ENCODE data around the gene HIGD1A. TPM values are rescaled to one million over a fixed set of nuclear protein-coding genes. Genes with fewer than 3 reads are reported as not detected.
A peak's percentile ranks its signal among the peaks of the same experiment; 100 is the strongest.

The HIGD1A gene
- total and polyA plus RNA-seq, 8 donors: 62.0 to 413 (median 189) TPM

DNA sequence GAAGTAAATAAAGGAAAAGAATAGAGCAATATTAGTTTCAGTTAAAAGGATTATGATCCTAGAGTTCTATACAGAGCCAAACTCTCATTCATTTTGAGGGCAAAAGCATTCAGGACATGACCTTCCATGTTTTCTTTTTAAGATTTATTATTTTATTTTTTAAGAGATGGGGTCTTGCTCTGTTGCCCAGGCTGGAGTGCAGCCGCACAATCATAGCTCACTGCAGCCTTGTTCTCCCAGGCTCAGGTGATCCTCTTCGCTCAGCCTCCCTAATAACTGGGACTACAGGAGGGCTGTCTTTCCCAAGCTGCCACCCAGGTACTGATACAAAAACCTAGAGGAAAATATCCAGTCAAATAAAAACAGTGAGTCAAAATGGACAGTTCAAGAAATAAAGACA, 17.7 kb downstream of the HIGD1A start:
- WGBS, 5 donors: 93 to 100% (median 99%) methylated on average over 2 of the region's 2 CpGs
- intact Hi-C loops (cut with DNase I; ENCODE audit: low total_unique reads): no loop called here
- TF ChIP-seq POLR2A (IDR thresholded peaks at IDR 0.05): no peak
- no peak for TF ChIP-seq EP300 (IDR thresholded peaks at IDR 0.05)
- TF ChIP-seq CTCF (IDR thresholded peaks at IDR 0.05): no peak
- no peak for TF ChIP-seq POLR2AphosphoS5 (IDR thresholded peaks at IDR 0.05)
- DNase-seq: no peak
- Histone ChIP-seq H3K36me3 (peaks cover 10 to 78% (median 50%) of the 10 kb centered on the region in 4 donors), H3K9me3 (no peaks in the 10 kb centered on the region), H3K27ac (peak overlapping the region in 2 of 5 donors; percentile 27 to 41), H3K4me1 (peaks cover 0 to 80% (median 38%) of the 10 kb centered on the region in 4 donors), H3K27me3 (no peaks in the 10 kb centered on the region), H3K4me3 (no peak overlapping the region)

- 28 to 52% (median 38%) methylated on average over 1 of the region's 1 CpG for WGBS, 5 donors
Observed at GRCh38 chr3:42786212-42786611, 18.1 kb downstream of the HIGD1A start.

GRCh38 chr3:42780892-42781700, 23.2 kb downstream of the HIGD1A start:
- intact Hi-C loops (cut with DNase I; ENCODE audit: low total_unique reads): no loop called here
- Histone ChIP-seq H3K9me3 (no peaks in the 10 kb centered on the region), H3K4me1 (peaks cover 8 to 80% (median 45%) of the 10 kb centered on the region in 4 donors), H3K4me3 (no peak overlapping the region), H3K36me3 (peaks cover 10 to 39% (median 32%) of the 10 kb centered on the region in 4 donors), H3K27me3 (no peaks in the 10 kb centered on the region), H3K27ac (peak overlapping the region in 4 of 5 donors; percentile 58 to 84 (median 75))
- TF ChIP-seq CTCF (IDR thresholded peaks at IDR 0.05) (peak in 5 of 7 experiments; percentile 70 to 91 (median 80)), POLR2AphosphoS5 (IDR thresholded peaks at IDR 0.05) (peak in 1 of 3 donors; percentile 10), POLR2A (IDR thresholded peaks at IDR 0.05) (no peak)
- peak in 1 of 2 donors; percentile 88 for DNase-seq
- WGBS, 5 donors: 52 to 61% (median 57%) methylated on average over 11 of the region's 11 CpGs

More at GRCh38 chr3:42786212-42786611, 18.1 kb downstream of the HIGD1A start:
- intact Hi-C loops (cut with DNase I; ENCODE audit: low total_unique reads): no loop called here
- DNase-seq: no peak
- no peak for TF ChIP-seq CTCF (IDR thresholded peaks at IDR 0.05)
- TF ChIP-seq EP300 (IDR thresholded peaks at IDR 0.05): no peak
- TF ChIP-seq POLR2A (IDR thresholded peaks at IDR 0.05): no peak
- TF ChIP-seq POLR2AphosphoS5 (IDR thresholded peaks at IDR 0.05): no peak
- Histone ChIP-seq H3K27ac (peak overlapping the region in 2 of 5 donors; percentile 27 to 41), H3K27me3 (no peaks in the 10 kb centered on the region), H3K36me3 (peaks cover 10 to 76% (median 51%) of the 10 kb centered on the region in 4 donors), H3K4me3 (no peak overlapping the region), H3K4me1 (peaks cover 0 to 80% (median 38%) of the 10 kb centered on the region in 4 donors), H3K9me3 (no peaks in the 10 kb centered on the region)

- TF ChIP-seq POLR2A (IDR thresholded peaks at IDR 0.05) (no peak), EP300 (IDR thresholded peaks at IDR 0.05) (no peak), POLR2AphosphoS5 (IDR thresholded peaks at IDR 0.05) (no peak), CTCF (IDR thresholded peaks at IDR 0.05) (no peak)
- H3K4me3 ChIP-seq: no peak overlapping the region
- H3K4me1 ChIP-seq: peaks cover 8 to 77% (median 42%) of the 10 kb centered on the region in 4 donors
- WGBS, 5 donors: 49 to 76% (median 62%) methylated on average over 3 of the region's 3 CpGs
- H3K27ac ChIP-seq: peak overlapping the region in 4 of 5 donors; percentile 58 to 84 (median 75)
- H3K36me3 ChIP-seq: peaks cover 10 to 32% (median 25%) of the 10 kb centered on the region in 4 donors
- no peaks in the 10 kb centered on the region for H3K27me3 ChIP-seq
- no peak for DNase-seq
- intact Hi-C loops (cut with DNase I; ENCODE audit: low total_unique reads): no loop called here
- no peaks in the 10 kb centered on the region for H3K9me3 ChIP-seq
Observed at GRCh38 chr3:42780398-42780797, 23.9 kb downstream of the HIGD1A start.
